H9 (cell line): ENCODE results near the gene AIG1. TPM values are rescaled to one million over a fixed set of nuclear protein-coding genes. Genes with fewer than 3 reads are reported as not detected.

Experiments used
- DNase-seq: peaks from one replicate; pipeline ENCODE4 v3.0.0-alpha.2; 2017
- H2AFZ ChIP-seq: one replicate; pipeline ENCODE4 v1.6.1; 2013; ENCODE audit warnings: mild to moderate bottlenecking, low read length, control low read depth, moderate library complexity
- H2AK5ac ChIP-seq: 2 replicates; pipeline ENCODE4 v1.6.1; 2013; ENCODE audit warnings: low read length, control low read depth, mixed read lengths; ENCODE audit not compliant: insufficient read length
- H2BK120ac ChIP-seq: one replicate; pipeline ENCODE4 v1.6.1; 2013; ENCODE audit warnings: low read depth, mild to moderate bottlenecking, low read length, control low read depth, inconsistent platforms; ENCODE audit not compliant: poor library complexity, severe bottlenecking
- H2BK12ac ChIP-seq: 2 replicates; pipeline ENCODE4 v1.6.1; 2013; ENCODE audit warnings: low read length, control low read depth, mixed read lengths, low read depth; ENCODE audit not compliant: insufficient read length
- H2BK15ac ChIP-seq: 2 replicates; pipeline ENCODE4 v1.6.1; 2013; ENCODE audit warnings: low read depth, low read length, control low read depth
- H2BK20ac ChIP-seq: one replicate; pipeline ENCODE4 v1.6.1; 2013; ENCODE audit warnings: low read depth, mild to moderate bottlenecking, low read length, control low read depth, inconsistent platforms; ENCODE audit not compliant: poor library complexity, severe bottlenecking
- H2BK5ac ChIP-seq: 2 replicates; pipeline ENCODE4 v1.6.1; 2013; ENCODE audit warnings: low read length, control low read depth, mixed read lengths; ENCODE audit not compliant: insufficient read length
- H3K14ac ChIP-seq: 2 replicates; pipeline ENCODE4 v1.6.1; 2013; ENCODE audit warnings: low read length, control low read depth; ENCODE audit not compliant: insufficient read depth
- H3K18ac ChIP-seq: 2 replicates; pipeline ENCODE4 v1.6.1; 2013; ENCODE audit warnings: low read depth, mild to moderate bottlenecking, mixed read lengths, low read length, control low read depth; ENCODE audit not compliant: insufficient read length
- H3K23ac ChIP-seq: 2 replicates; pipeline ENCODE4 v1.6.1; 2013; ENCODE audit warnings: low read length, control low read depth, mixed read lengths, low read depth; ENCODE audit not compliant: insufficient read length
- H3K23me2 ChIP-seq: 2 replicates; pipeline ENCODE4 v1.6.1; 2013; ENCODE audit warnings: low read depth, mild to moderate bottlenecking, mixed read lengths, low read length, control low read depth; ENCODE audit not compliant: insufficient read length, poor library complexity, severe bottlenecking
- H3K27ac ChIP-seq: 2 replicates; pipeline ENCODE4 v1.5.1; 2013; ENCODE audit warnings: low read length, control low read depth, mixed read lengths, low read depth; ENCODE audit not compliant: insufficient read length
- H3K27me3 ChIP-seq: 2 replicates; pipeline ENCODE4 v1.6.1; 2013; ENCODE audit warnings: low read length, control low read depth, inconsistent platforms; ENCODE audit not compliant: insufficient read depth
- H3K4ac ChIP-seq: 2 replicates; pipeline ENCODE4 v1.6.1; 2013; ENCODE audit warnings: low read depth, mild to moderate bottlenecking, control low read depth, inconsistent platforms, low read length, moderate library complexity
- H3K4me1 ChIP-seq: 2 replicates; pipeline ENCODE4 v1.6.1; 2013; ENCODE audit warnings: low read length, control low read depth, inconsistent platforms; ENCODE audit not compliant: insufficient read depth
- H3K4me2 ChIP-seq: 2 replicates; pipeline ENCODE4 v1.6.1; 2013; ENCODE audit warnings: low read length, control low read depth, mixed read lengths; ENCODE audit not compliant: insufficient read length, insufficient read depth
- H3K56ac ChIP-seq: 2 replicates; pipeline ENCODE4 v1.6.1; 2013; ENCODE audit warnings: low read depth, mild to moderate bottlenecking, mixed read lengths, low read length, control low read depth; ENCODE audit not compliant: insufficient read length
- H3K79me1 ChIP-seq: 2 replicates; pipeline ENCODE4 v1.6.1; 2013; ENCODE audit warnings: low read depth, mild to moderate bottlenecking, moderate library complexity, low read length, control low read depth, inconsistent platforms; ENCODE audit not compliant: insufficient read depth, poor library complexity, severe bottlenecking
- H3K79me2 ChIP-seq: 2 replicates; pipeline ENCODE4 v1.6.1; 2013; ENCODE audit warnings: low read length, control low read depth, inconsistent platforms; ENCODE audit not compliant: insufficient read depth
- H3K9ac ChIP-seq: 2 replicates; pipeline ENCODE4 v1.6.1; 2013; ENCODE audit warnings: low read length, control low read depth, mixed read lengths; ENCODE audit not compliant: insufficient read length; ENCODE audit errors: extremely low read depth
- H3K9me3 ChIP-seq: one replicate; pipeline ENCODE4 v1.6.1; 2013; ENCODE audit warnings: low read depth, low read length, inconsistent platforms; ENCODE audit not compliant: control insufficient read depth
- H3T11ph ChIP-seq: one replicate; pipeline ENCODE4 v1.6.1; 2013; ENCODE audit warnings: mild to moderate bottlenecking, low read length, control low read depth, inconsistent platforms
- H4K20me1 ChIP-seq: one replicate; pipeline ENCODE4 v1.6.1; 2013; ENCODE audit not compliant: control insufficient read depth, insufficient read length, insufficient read depth
- H4K5ac ChIP-seq: 2 replicates; pipeline ENCODE4 v1.6.1; 2013; ENCODE audit warnings: low read depth, mild to moderate bottlenecking, mixed read lengths, low read length, control low read depth; ENCODE audit not compliant: insufficient read length
- H4K8ac ChIP-seq: replicated peaks from 2 replicates; pipeline ENCODE4 v1.6.1; 2013; ENCODE audit warnings: low read length, control low read depth, mixed read lengths, low read depth; ENCODE audit not compliant: insufficient read length
- H4K91ac ChIP-seq: 2 replicates; pipeline ENCODE4 v1.6.1; 2013; ENCODE audit warnings: low read depth, mild to moderate bottlenecking, moderate library complexity, mixed read lengths, low read length, control low read depth; ENCODE audit not compliant: insufficient read length
- H3K27ac Mint-ChIP-seq, 3 experiments: 2 replicates in 2 of 3; 3 replicates in 1 of 3; pipeline ENCODE4 v1.8.0; 2020 to 2021; ENCODE audit warnings: mixed read lengths in 3 of 3, mild to moderate bottlenecking in 1 of 3, moderate library complexity in 1 of 3
- H3K27me3 Mint-ChIP-seq: 2 replicates; pipeline ENCODE4 v1.8.0; 2021; ENCODE audit warnings: low read depth, mild to moderate bottlenecking, moderate library complexity, mixed read lengths
- H3K36me3 Mint-ChIP-seq, 3 experiments: 2 replicates in 2 of 3; 3 replicates in 1 of 3; pipeline ENCODE4 v1.8.0; 2020 to 2021; ENCODE audit warnings: low read depth in 3 of 3, mixed read lengths in 3 of 3; ENCODE audit not compliant: insufficient read depth in 1 of 3
- H3K4me1 Mint-ChIP-seq, 2 experiments: 2 replicates each; pipeline ENCODE4 v1.8.0; 2020; ENCODE audit warnings: mixed read lengths in 2 of 2
- H3K4me3 Mint-ChIP-seq, 2 experiments: 2 replicates in 1 of 2; 3 replicates in 1 of 2; pipeline ENCODE4 v1.8.0; 2020 to 2021; ENCODE audit warnings: mild to moderate bottlenecking in 2 of 2, mixed read lengths in 2 of 2, moderate library complexity in 1 of 2
- H3K9me3 Mint-ChIP-seq, 2 experiments: 2 replicates in 1 of 2; 3 replicates in 1 of 2; pipeline ENCODE4 v1.8.0; 2020; ENCODE audit warnings: mild to moderate bottlenecking in 2 of 2, mixed read lengths in 2 of 2, moderate library complexity in 1 of 2
- CTCF ChIP-seq: fragments of 200-600 bp; sonication (generic); conservative IDR thresholded peaks from 3 replicates; pipeline ENCODE4 v1.8.0; 2021; ENCODE audit warnings: antibody characterized with exemption, mild to moderate bottlenecking
- WGBS: extraction: QIAGEN DNeasy Blood & Tissue Kit; methylation state at CpG from one replicate; pipeline ENCODE4 v1.1.7; 2013; ENCODE audit warnings: missing lambda C conversion rate, low lambda C conversion rate, mixed read lengths; ENCODE audit not compliant: insufficient read length; ENCODE audit errors: extremely low coverage; 5-methylcytosine and 5-hydroxymethylcytosine counted together
- total RNA-seq: library from RNA; stranded (reverse); gene quantifications from 2 replicates; pipeline ENCODE4 v1.2.1, GENCODE V29; 2021

Gene AIG1
- total RNA-seq, 1 experiment from 2014 or later = 44.6 TPM

DNA sequence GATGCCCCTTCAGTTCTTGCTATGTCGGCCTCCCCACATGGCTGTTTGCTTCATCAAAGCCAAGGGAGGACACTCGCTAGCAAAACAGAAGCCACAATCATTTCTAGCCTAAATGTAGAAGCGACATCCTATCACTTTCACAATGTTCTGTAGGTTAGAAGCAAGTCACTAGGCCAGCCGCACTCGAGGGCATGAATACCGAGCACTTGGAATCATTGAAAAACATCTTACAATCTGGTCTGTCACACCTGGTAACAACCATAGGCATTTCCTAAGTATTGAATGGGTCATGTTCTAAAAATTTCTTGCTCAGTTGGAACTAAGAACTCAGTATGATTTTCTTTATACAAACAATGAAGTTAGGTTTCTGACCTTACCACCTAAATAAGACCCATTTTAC, 192.3 kb downstream of the AIG1 start:
- no CpG with 5 or more reads among the region's 6 CpGs for WGBS

More for the DNA sequence above, 192.3 kb downstream of the AIG1 start:
- Mint-ChIP-seq H3K4me3 (no peak overlapping the region), H3K27me3 (no peaks in the 10 kb centered on the region), H3K4me1 (peaks cover 9 to 11% of the 10 kb centered on the region in 2 experiments), H3K9me3 (no peaks in the 10 kb centered on the region), H3K27ac (no peak overlapping the region), H3K36me3 (peaks cover 0 to 12% (median 4%) of the 10 kb centered on the region in 3 experiments; a peak in 4 of 7 replicates)
- no peak for DNase-seq
- no peak overlapping the region for H3K9ac ChIP-seq
- H3K14ac ChIP-seq = no peak overlapping the region; the same call in 1 of the 2 replicates
- H3K4me2 ChIP-seq = no peak overlapping the region
- H4K5ac ChIP-seq = no peak overlapping the region
- H3K56ac ChIP-seq = no peak overlapping the region
- H2BK15ac ChIP-seq = no peak overlapping the region
- no peak overlapping the region for H3K27ac ChIP-seq
- H3T11ph ChIP-seq = no peak overlapping the region
- H3K9me3 ChIP-seq = no peaks in the 10 kb centered on the region
- no peak for TF ChIP-seq CTCF
- no peak overlapping the region for H2BK20ac ChIP-seq
- no peaks in the 10 kb centered on the region for H3K27me3 ChIP-seq
- no peak overlapping the region for H2BK5ac ChIP-seq
- no peaks in the 10 kb centered on the region for H4K20me1 ChIP-seq
- no peak overlapping the region for H4K91ac ChIP-seq
- no peak overlapping the region for H2AK5ac ChIP-seq
- no peak overlapping the region for H2BK120ac ChIP-seq
- H3K4ac ChIP-seq = no peak overlapping the region
- H3K79me1 ChIP-seq = no peaks in the 10 kb centered on the region
- no peak overlapping the region for H3K23ac ChIP-seq
- H3K23me2 ChIP-seq = no peaks in the 10 kb centered on the region
- no peaks in the 10 kb centered on the region for H3K4me1 ChIP-seq
- H3K18ac ChIP-seq = no peak overlapping the region
- H2AFZ ChIP-seq = no peak overlapping the region
- H4K8ac ChIP-seq = no peak overlapping the region
- no peaks in the 10 kb centered on the region for H3K79me2 ChIP-seq
- H2BK12ac ChIP-seq = no peak overlapping the region
